Tibial nerve (tissue), 4 donors: Measurements from ENCODE around the gene DUSP8.
"Not testable (repeated sequence)": the region's sequence is repeated elsewhere in the genome, so short reads cannot be mapped to it uniquely, and the experiment has no call there.

Experiments used
- EP300 ChIP-seq, 2 donors: sonication (generic); formaldehyde crosslinking; IDR thresholded peaks; one replicate each; pipeline ENCODE4 v1.6.1; 2017; ENCODE audit warnings: antibody characterized with exemption in 2 of 2, mild to moderate bottlenecking in 1 of 2
- TF ChIP-seq, protein P1 (sequence below), 5 experiments: fragments of 200-600 bp in 3 of 5; fragments of 450-650 bp in 2 of 5; sonication (generic) in 3 of 5; IDR thresholded peaks; one replicate each; pipeline ENCODE4 v1.5.1; 2016 to 2019; ENCODE audit warnings: antibody characterized with exemption in 5 of 5, mild to moderate bottlenecking in 3 of 5, moderate library complexity in 2 of 5

DNA sequence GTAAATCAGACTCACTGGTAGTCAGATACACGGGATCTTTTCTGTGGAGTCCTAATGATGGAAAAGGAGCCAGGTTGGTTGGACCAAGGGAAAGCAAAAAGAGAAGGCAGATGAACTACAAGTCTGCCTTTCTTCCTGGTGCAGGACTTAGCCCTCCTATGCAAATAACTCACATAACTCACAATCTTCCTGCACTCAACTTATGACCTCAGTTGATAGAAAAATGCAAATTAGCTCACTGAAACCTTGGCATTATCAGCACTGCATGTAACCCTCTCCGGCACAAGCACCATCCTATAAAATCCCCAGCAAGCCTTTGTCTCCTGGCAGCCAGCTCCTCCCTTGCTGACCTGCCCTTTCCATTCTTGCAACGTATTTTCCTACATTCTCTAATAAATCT lies 29.6 kb upstream of the DUSP8 start:
- TF ChIP-seq, protein P1, sequence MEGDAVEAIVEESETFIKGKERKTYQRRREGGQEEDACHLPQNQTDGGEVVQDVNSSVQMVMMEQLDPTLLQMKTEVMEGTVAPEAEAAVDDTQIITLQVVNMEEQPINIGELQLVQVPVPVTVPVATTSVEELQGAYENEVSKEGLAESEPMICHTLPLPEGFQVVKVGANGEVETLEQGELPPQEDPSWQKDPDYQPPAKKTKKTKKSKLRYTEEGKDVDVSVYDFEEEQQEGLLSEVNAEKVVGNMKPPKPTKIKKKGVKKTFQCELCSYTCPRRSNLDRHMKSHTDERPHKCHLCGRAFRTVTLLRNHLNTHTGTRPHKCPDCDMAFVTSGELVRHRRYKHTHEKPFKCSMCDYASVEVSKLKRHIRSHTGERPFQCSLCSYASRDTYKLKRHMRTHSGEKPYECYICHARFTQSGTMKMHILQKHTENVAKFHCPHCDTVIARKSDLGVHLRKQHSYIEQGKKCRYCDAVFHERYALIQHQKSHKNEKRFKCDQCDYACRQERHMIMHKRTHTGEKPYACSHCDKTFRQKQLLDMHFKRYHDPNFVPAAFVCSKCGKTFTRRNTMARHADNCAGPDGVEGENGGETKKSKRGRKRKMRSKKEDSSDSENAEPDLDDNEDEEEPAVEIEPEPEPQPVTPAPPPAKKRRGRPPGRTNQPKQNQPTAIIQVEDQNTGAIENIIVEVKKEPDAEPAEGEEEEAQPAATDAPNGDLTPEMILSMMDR (IDR thresholded peaks at IDR 0.05): not testable (repeated sequence)
- not testable (repeated sequence) for TF ChIP-seq EP300 (IDR thresholded peaks at IDR 0.05)
